ENCODE data around the gene TIAM1.

DNA sequence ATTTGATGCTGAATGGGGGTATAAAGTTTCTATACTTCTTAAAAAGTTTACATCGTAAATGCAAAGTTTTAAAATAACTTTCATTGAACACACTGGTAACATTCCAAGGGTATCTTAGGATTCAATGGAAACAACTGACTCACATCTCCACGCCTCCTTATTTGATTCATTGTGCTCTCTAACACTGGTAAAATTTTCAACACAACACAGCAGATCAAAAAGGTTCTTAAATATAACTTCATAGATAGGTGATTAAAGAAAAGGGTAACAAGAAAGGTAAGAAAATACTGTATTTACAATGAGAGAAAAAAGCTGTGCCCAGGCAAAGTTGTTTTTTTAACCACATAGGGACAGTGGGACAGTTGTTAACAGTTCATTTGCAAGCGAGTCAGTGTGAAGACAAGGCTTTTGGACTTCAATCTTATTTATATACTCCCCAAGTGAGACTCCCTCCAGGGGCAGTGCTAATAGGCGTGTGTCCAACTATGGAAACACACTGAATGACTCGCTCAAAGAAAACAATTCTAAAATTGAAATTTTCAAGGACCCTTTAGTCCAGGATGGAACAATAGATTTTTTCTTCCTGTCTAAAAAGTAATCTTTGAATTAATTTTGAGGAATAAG, 140.5 kb downstream of the TIAM1 start:
- TF ChIP-seq, protein P1, sequence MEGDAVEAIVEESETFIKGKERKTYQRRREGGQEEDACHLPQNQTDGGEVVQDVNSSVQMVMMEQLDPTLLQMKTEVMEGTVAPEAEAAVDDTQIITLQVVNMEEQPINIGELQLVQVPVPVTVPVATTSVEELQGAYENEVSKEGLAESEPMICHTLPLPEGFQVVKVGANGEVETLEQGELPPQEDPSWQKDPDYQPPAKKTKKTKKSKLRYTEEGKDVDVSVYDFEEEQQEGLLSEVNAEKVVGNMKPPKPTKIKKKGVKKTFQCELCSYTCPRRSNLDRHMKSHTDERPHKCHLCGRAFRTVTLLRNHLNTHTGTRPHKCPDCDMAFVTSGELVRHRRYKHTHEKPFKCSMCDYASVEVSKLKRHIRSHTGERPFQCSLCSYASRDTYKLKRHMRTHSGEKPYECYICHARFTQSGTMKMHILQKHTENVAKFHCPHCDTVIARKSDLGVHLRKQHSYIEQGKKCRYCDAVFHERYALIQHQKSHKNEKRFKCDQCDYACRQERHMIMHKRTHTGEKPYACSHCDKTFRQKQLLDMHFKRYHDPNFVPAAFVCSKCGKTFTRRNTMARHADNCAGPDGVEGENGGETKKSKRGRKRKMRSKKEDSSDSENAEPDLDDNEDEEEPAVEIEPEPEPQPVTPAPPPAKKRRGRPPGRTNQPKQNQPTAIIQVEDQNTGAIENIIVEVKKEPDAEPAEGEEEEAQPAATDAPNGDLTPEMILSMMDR (IDR thresholded peaks at IDR 0.05) = no peak
- TF ChIP-seq POLR2AphosphoS5 (IDR thresholded peaks at IDR 0.05) (no peak), EP300 (IDR thresholded peaks at IDR 0.05) (no peak), POLR2A (IDR thresholded peaks at IDR 0.05) (no peak)

Data from gastroesophageal sphincter (tissue), 3 donors.